ENCODE data around the gene LCN12. TPM values are rescaled to one million over a fixed set of nuclear protein-coding genes. Genes with fewer than 3 reads are reported as not detected.

LCN12 gene
- total RNA-seq, 1 experiment from 2014 or later, result 2.5 TPM

DNA sequence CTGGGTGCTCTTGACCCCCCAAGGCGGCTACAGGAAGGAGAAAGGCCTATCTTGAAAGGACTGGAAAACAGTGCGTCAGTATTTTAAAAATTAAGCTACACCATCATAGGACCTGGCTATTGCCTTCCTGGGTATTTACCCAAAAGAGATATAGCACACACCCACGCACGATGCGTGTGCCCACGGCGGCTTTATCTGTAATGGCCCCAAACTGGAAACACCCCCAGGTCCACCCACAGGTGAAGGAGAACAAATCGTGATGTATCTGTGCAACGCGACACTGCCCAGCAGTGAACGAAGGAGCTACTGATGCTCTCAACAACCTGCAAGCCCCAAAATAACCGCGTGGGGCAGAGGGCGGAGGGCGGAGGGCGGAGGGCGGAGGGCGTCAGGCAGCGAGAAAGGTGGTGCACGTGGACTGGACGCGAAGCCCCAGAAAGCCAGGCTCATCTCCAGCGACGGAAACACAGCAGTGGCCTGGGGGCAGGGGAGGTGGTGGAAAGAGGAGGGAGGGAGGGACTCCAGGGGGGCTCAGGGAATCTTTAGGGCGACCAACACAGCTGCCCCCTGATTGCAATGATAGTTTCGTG lies 12.9 kb downstream of the LCN12 start:
- POLR2A ChIA-PET, result interaction anchor here (0.6 kb wide), 1 partner anchor 485 kb away, joined by 4 read pairs; no protein-coding TSS in a partner anchor
- H3K4me3 ChIP-seq (ENCODE audit: low read depth in 2 of 2, low read length in 2 of 2), result no peak overlapping the region
- no peak for DNase-seq (ENCODE audit: low read depth, low spot score)
- CTCF ChIA-PET, result interaction anchor here (0.6 kb wide), 2 partner anchors 13 to 14 kb away, joined by 6 to 8 read pairs; no protein-coding TSS in a partner anchor
- BruUV-seq (replicated peaks), result no TSS peak
- peaks cover 5% of the 10 kb centered on the region; the same call in 1 of the 2 replicates for H3K4me1 ChIP-seq (ENCODE audit: control insufficient read depth, insufficient read depth, low read length)
- ATAC-seq, result no peak
- H3K27me3 ChIP-seq (ENCODE audit: control insufficient read depth, insufficient read depth, low read length), result no peaks in the 10 kb centered on the region
- H3K9me3 ChIP-seq (ENCODE audit: control insufficient read depth, insufficient read depth, low read depth, low read length), result no peaks in the 10 kb centered on the region
- TF ChIP-seq, protein P1, sequence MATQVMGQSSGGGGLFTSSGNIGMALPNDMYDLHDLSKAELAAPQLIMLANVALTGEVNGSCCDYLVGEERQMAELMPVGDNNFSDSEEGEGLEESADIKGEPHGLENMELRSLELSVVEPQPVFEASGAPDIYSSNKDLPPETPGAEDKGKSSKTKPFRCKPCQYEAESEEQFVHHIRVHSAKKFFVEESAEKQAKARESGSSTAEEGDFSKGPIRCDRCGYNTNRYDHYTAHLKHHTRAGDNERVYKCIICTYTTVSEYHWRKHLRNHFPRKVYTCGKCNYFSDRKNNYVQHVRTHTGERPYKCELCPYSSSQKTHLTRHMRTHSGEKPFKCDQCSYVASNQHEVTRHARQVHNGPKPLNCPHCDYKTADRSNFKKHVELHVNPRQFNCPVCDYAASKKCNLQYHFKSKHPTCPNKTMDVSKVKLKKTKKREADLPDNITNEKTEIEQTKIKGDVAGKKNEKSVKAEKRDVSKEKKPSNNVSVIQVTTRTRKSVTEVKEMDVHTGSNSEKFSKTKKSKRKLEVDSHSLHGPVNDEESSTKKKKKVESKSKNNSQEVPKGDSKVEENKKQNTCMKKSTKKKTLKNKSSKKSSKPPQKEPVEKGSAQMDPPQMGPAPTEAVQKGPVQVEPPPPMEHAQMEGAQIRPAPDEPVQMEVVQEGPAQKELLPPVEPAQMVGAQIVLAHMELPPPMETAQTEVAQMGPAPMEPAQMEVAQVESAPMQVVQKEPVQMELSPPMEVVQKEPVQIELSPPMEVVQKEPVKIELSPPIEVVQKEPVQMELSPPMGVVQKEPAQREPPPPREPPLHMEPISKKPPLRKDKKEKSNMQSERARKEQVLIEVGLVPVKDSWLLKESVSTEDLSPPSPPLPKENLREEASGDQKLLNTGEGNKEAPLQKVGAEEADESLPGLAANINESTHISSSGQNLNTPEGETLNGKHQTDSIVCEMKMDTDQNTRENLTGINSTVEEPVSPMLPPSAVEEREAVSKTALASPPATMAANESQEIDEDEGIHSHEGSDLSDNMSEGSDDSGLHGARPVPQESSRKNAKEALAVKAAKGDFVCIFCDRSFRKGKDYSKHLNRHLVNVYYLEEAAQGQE (IDR thresholded peaks at IDR 0.05; ENCODE audit: insufficient read depth in 1 of 2, low read depth in 2 of 2, low read length in 1 of 2), result no peak
- TF ChIP-seq POLR2AphosphoS5 (IDR thresholded peaks at IDR 0.05; ENCODE audit: low read depth, low read length), result no peak
- no peak for TF ChIP-seq TCF7L2 (IDR thresholded peaks at IDR 0.05; ENCODE audit: low read depth, low read length)
- no peak for TF ChIP-seq SIN3A (IDR thresholded peaks at IDR 0.05; ENCODE audit: borderline replicate concordance, insufficient read depth, low read depth, low read length)
- TF ChIP-seq, protein P2, sequence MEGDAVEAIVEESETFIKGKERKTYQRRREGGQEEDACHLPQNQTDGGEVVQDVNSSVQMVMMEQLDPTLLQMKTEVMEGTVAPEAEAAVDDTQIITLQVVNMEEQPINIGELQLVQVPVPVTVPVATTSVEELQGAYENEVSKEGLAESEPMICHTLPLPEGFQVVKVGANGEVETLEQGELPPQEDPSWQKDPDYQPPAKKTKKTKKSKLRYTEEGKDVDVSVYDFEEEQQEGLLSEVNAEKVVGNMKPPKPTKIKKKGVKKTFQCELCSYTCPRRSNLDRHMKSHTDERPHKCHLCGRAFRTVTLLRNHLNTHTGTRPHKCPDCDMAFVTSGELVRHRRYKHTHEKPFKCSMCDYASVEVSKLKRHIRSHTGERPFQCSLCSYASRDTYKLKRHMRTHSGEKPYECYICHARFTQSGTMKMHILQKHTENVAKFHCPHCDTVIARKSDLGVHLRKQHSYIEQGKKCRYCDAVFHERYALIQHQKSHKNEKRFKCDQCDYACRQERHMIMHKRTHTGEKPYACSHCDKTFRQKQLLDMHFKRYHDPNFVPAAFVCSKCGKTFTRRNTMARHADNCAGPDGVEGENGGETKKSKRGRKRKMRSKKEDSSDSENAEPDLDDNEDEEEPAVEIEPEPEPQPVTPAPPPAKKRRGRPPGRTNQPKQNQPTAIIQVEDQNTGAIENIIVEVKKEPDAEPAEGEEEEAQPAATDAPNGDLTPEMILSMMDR (IDR thresholded peaks at IDR 0.05), result no peak
- intact Hi-C loops (cut with micrococcal nuclease; ENCODE audit: unreplicated experiment), result no loop called here
- H3K27ac ChIP-seq (ENCODE audit: low read length), result no peak overlapping the region
- in situ Hi-C loops (cut with HindIII; ENCODE audit: low pct_unique_long_range_greater_than_20kb, low sequenced_read_pairs), result no loop called here
- H3K36me3 ChIP-seq (ENCODE audit: control insufficient read depth, insufficient read depth, low read length), result no peaks in the 10 kb centered on the region

DNA sequence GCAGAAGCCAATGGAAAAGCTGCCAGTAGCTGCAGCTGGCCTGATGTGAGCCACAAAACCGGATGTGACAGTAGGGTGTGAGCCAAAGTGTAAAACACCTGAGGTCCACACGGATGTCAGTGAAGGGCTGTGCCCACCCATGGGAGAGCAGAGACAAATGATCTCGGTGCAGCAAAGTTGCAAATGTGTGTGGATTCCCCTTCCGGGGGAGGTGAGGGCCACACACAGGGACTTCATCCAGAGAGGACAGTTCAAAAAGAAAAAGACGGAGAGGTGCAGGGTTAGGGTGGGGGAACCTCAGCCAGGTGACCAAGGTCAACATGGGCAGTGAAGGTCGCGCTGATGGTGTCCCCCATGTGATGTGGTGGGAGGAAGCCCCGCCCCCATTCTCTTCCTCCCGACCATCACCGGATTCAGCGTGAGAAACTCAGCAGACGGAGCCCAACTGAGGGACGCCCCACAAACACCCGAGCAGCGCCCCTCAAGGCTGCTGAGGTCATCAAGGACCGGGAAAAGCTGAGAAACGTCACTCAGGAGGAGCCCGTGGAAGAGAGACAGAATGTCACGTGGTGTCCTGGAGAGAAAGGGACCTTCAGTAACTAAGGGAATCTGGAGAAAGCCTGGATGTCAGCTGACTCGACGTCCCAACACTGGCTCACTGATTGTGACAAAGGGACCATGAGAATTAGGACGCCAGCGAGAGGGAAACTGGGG lies 13.9 kb downstream of the LCN12 start:
- BruUV-seq (replicated peaks), result no TSS peak
- Histone ChIP-seq H3K9me3 (ENCODE audit: control insufficient read depth, insufficient read depth, low read depth, low read length) (no peaks in the 10 kb centered on the region), H3K36me3 (ENCODE audit: control insufficient read depth, insufficient read depth, low read length) (no peaks in the 10 kb centered on the region), H3K4me3 (ENCODE audit: low read depth in 2 of 2, low read length in 2 of 2) (no peak overlapping the region), H3K27me3 (ENCODE audit: control insufficient read depth, insufficient read depth, low read length) (no peaks in the 10 kb centered on the region), H3K4me1 (ENCODE audit: control insufficient read depth, insufficient read depth, low read length) (peaks cover 5% of the 10 kb centered on the region; the same call in 1 of the 2 replicates), H3K27ac (ENCODE audit: low read length) (no peak overlapping the region)
- CTCF ChIA-PET, result no interaction called here
- DNase-seq (ENCODE audit: low read depth, low spot score), result no peak
- TF ChIP-seq, protein P2 (IDR thresholded peaks at IDR 0.05), result no peak
- TF ChIP-seq SIN3A (IDR thresholded peaks at IDR 0.05; ENCODE audit: borderline replicate concordance, insufficient read depth, low read depth, low read length), result no peak
- no peak for TF ChIP-seq TCF7L2 (IDR thresholded peaks at IDR 0.05; ENCODE audit: low read depth, low read length)
- TF ChIP-seq, protein P1 (IDR thresholded peaks at IDR 0.05; ENCODE audit: insufficient read depth in 1 of 2, low read depth in 2 of 2, low read length in 1 of 2), result no peak
- no peak for TF ChIP-seq POLR2AphosphoS5 (IDR thresholded peaks at IDR 0.05; ENCODE audit: low read depth, low read length)
- no peak for ATAC-seq
- POLR2A ChIA-PET, result interaction anchor here (0.6 kb wide), 1 partner anchor 486 kb away, joined by 4 read pairs; no protein-coding TSS in a partner anchor
- in situ Hi-C loops (cut with HindIII; ENCODE audit: low pct_unique_long_range_greater_than_20kb, low sequenced_read_pairs) (no loop called here), intact Hi-C loops (cut with micrococcal nuclease; ENCODE audit: unreplicated experiment) (no loop called here)

Data from Panc1 (cell line).